ENCODE measurements around the gene HBE1.
"Not testable (repeated sequence)": the region's sequence is repeated elsewhere in the genome, so short reads cannot be mapped to it uniquely, and the experiment has no call there.

HBE1 gene

DNA sequence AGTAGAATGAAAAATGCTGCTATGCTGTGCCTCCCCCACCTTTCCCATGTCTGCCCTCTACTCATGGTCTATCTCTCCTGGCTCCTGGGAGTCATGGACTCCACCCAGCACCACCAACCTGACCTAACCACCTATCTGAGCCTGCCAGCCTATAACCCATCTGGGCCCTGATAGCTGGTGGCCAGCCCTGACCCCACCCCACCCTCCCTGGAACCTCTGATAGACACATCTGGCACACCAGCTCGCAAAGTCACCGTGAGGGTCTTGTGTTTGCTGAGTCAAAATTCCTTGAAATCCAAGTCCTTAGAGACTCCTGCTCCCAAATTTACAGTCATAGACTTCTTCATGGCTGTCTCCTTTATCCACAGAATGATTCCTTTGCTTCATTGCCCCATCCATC lies 14.9 kb upstream of the HBE1 start:
- DNase-seq, result no peak

DNA sequence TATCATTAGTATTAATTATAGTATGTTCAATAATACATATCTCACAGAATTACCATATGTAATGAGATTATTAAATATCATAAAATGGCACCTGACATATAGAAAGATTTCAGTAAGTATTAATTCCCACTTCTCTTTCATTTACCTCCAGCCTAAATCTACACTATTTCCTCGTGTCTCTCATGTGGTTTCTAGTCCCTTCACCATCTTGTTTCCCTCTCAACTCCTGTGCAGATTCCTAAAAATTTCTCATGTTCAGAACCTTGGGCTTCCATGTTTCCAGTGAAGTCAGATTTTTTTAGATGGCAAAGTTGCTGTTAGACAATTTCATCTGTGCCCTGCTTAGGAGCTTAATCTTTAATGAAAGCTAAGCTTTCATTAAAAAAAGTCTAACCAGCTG lies 14.1 kb upstream of the HBE1 start:
- DNase-seq, result no peak

DNA sequence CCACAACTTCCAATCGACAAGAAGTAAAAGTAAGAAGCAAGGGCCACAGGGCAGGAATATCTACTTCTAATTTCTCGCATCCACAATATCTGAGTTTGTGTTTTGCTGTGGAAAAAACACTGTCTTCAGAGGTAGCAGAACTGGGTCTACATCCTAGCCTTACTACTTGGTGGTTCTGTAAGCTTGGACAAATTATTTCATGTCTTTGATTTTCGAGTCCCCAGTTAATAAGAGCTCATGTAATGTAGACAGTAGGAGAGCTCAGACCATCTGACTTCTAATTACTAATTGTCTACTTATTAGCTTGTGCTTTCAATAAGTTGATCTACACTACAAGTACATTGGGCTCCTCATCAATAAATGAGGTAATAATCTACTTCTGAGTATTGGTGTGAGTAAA lies 13.3 kb upstream of the HBE1 start:
- DNase-seq, result no peak

DNA sequence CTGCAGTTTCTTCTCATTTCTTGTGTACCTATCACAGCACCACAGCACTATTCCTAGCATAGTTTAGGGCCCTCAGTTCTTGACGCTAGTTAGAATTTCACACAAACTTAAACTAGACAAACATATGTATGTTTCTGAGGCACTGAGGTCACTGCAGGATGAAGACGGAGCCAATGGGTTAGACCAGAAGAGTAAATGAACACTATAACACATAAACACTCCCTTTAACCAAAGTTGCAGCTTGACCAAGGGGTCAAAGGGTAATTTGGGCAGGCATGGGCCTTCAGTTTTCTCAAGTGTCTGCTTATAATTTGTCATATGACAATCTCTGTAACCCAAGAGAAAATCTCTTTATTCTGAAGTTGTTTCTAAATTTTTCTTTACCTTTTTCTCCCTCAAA lies 12.9 kb upstream of the HBE1 start:
- no peak for DNase-seq

DNA sequence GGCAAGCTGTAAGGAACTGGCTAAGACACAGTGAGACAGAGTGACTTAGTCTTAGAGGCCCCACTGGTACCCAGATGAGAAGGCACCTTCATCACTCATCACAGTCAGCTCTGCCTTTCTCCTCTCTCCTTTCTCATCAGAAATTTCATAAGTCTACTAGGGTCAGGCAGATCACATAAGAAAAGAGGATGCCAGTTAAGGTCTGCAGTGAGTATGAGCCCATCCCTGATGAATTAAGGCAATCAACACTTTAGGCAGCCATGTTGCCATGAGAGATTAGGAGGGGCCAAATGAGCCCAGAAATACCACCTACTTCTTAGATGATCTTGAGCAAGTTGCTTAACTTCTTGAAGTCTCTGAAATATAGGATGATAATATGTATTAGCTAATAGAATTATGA lies 11.9 kb upstream of the HBE1 start:
- DNase-seq, result no peak

DNA sequence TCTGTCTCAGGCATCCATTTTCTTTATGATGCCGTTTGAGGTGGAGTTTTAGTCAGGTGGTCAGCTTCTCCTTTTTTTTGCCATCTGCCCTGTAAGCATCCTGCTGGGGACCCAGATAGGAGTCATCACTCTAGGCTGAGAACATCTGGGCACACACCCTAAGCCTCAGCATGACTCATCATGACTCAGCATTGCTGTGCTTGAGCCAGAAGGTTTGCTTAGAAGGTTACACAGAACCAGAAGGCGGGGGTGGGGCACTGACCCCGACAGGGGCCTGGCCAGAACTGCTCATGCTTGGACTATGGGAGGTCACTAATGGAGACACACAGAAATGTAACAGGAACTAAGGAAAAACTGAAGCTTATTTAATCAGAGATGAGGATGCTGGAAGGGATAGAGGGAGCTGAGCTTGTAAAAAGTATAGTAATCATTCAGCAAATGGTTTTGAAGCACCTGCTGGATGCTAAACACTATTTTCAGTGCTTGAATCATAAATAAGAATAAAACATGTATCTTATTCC lies 10.9 kb upstream of the HBE1 start:
- peak; percentile 99 for DNase-seq

DNA sequence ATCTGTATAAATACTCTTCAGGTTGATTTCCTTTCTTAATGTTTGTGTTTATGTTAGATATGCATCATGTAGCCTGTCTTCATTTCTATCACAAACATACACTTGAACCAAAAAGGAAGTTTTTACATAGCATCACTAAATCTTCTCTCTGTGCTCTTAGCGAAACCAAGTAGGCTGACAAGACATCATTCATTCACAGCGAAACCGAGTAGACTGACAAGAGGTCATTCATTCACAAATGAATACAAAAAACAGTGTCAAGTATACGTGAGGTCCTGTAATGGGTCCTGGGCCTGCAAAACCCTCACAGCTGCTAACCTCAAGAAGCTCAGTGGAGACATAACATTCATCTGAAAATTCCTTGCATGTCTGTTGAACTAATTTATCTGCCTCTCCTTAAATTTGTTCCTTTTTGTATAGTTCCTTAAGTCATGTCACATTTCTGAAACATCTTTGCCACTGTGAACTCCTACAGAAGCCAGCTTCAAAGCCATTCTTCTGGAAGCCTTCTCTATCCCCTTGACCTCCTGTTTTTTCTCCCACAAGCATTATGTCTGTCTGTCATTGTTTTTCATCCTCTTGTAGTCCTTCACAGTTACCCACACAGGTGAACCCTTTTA lies 9.8 kb upstream of the HBE1 start:
- DNase-seq, result no peak

DNA sequence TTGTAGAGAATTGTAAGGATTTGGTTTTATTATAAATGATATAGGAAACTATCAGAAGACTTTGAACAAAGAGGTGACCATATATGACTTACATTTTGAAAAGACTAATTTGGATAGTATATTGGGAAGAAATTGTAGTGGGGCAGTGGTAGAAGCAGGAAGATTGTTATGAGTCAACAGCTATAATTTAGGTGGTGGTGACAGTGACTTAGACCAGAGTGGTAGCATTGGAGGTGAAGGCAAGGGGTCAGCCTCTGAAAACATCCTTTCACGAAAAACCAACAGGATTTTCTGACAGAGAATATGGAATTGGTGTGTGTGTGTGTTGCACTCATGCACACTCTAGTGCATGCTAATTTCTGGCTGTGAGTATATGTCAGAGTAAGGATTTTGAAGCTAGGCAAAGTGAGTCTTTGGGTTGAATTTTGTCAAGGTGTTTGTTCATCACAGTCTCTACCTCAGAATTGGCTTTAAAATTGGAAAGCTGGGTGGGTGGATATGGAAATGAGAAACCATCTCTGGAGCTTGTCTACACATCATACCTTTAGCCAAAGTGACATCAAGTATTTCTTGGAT lies 8.2 kb upstream of the HBE1 start:
- DNase-seq, result no peak

DNA sequence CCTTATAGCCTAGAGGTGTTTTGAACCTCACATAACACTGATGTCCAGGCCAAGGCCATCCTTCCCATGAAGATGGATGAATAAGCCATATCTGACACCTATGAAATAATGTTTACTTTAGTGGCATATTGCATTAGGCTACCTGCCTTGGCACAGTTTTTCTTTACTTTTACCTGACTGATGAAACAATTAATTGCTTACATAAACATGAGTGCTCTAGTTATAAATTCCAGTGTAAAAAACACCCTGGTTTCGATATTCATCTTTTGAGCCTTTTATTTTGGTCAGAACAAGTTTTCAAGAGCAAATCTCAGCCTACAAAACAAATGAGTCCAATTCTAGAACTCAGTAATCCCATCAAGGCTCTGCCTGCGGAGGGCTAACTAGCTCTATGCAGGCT lies 7.0 kb upstream of the HBE1 start:
- no peak for DNase-seq

DNA sequence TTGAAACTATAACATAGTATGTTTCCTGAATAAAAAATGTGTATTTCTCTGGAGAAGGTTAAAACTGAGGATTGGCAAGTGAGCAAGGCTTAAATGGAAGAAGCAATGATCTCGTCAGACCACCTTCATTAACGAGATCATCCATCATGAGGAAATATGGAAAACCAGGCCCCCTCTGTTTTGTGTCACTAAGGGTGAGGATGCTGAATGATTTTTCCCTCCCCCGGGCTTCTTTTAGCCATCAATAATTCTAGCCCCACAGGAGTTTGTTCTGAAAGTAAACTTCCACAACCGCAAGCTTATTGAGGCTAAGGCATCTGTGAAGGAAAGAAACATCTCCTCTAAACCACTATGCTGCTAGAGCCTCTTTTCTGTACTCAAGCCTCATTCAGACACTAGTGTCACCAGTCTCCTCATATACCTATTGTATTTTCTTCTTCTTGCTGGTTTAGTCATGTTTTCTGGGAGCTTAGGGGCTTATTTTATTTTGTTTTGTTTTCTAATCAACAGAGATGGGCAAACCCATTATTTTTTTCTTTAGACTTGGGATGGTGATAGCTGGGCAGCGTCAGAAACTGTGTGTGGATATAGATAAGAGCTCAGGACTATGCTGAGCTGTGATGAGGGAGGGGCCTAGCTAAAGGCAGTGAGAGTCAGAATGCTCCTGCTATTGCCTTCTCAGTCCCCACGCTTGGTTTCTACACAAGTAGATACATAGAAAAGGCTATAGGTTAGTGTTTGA lies 5.8 kb upstream of the HBE1 start:
- no peak for DNase-seq

DNA sequence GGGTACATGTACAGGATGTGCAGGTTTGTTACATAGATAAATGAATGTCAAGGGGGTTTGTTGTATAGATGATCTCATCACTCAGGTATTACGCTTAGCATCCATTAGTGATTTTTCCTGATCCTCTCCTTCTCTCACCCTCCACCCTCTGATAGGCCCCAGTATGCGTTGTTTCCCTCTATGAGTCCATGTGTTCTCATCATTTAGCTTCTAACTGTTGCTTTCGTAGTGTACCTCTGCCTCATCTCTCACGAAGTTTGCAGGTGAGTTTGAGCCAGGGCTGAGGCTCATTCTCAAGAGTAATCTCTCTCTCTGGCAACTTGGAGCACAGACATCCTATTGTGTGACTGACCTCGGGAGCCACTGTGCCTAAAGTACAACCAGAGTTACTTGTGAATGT lies 4.7 kb upstream of the HBE1 start:
- DNase-seq, result no peak

DNA sequence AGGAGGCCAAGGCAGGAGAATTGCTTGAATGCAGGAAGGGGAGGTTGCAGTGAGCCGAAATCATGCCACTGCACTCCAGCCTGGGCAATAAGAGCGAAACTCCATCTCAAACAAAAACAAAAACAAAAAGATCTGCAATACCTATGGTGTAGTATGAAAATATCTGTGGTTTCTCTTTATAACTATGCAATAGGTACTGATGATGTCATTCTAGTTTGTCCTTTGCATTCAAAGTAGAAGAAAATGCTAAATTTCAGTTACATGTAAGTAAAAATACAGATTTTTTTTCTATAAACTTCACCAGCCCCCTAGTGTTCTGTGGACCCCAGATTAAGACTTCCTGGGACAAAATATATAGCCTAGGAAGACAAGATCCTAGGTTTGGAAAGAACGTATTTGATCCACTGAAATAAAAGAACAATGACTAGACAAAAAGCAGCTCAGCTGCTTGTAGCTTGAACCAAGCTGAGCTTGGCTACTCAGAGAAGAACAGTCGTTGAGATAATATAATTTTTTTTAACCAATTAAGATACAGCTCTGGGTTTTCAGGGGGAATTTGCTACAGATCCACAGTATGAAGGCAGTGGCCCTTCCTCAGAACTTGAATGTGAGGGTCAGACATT lies 2.8 kb upstream of the HBE1 start:
- DNase-seq, result no peak

DNA sequence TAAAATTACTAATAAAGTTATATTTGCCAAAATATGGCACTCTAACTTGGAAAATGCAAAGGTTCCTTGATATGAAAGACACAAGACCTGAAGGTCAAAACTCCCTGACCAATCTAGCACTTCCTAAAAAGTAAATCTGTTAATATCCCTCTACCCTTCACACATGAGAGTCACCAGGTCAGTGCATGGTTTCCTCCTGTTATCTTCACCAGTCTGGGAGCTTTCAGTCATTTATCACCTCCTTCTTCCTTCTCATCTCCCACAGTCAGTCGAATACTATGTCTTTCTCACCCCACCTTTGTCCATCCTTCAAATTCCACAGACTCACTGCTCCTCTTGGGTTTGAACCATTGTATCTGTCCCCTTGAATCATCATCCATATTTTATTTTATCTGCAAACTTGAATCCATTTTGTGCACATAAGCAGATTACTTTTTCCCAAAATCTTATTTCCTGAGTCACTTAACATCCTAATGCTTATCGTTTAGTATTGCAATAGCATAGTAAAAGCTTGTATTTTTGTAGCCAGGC lies 2.6 kb downstream of the HBE1 start:
- no peak for DNase-seq

DNA sequence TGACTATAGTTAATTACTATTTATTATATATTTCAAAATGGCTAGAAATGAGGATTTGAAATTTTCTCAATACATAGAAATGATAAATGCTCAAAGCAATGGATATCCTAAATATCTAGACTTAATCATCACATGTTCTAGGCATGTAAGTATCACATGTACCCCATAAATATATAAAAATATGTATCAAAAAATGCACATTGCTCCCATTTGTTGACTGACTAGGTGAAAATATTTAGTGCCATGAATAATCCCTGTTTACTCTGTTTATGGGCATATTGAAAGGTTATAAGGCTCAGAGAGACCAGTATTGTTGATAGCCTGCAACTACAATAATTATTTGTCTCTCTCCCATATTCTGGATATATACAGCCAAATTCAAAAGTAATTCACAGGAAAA lies 3.1 kb downstream of the HBE1 start:
- no peak for DNase-seq

DNA sequence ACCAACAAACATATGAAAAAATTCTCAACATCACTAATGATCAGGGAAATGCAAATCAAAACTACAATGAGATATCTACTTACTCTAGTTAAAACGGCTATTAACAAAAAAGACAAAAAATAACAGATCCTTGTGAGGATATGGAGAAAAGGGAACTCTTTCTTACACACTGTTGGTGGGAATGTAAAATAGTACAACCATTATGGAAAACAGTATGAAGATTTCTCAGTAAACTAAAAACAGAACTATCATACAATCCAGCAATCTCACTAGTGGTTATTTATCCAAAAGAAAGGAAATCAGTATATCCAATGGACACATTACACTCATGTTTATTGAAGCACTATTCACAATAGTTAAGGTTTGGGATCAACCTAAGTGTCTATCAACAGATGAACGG lies 3.9 kb downstream of the HBE1 start:
- DNase-seq, result no peak

DNA sequence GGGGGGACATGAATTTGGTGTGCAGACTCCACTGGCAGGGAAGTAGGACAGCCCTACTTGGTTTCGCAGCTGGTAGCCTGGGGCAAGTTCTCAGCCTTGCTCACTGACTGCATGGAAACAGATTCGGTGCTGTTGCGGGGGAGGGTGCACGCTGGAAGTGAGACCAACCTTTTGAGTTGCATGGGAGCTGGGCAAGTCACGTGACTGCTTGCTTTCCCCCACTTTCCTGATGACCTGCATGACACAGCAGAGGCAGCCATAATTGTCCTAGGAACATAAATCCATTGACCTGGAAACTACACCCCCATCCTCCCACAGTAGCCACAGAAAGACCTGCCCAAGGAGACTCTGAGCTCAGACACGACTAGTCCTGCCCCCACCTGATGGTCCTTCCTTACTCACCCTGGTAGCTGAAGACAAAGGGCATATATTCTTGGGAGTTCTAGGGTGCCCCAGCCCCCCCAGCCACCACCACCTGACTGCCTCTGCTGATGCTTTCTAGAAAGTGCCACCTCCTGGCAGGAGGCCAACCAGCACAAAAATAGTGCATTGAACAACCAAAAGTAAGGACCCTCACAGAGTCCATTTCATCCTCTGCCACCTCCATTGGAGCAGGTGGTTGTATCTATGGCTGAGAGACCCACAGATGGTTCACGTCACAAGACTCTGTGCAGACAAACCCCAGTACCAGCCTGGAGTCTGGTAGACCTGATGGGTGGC lies 11.0 kb downstream of the HBE1 start:
- no peak for DNase-seq

DNA sequence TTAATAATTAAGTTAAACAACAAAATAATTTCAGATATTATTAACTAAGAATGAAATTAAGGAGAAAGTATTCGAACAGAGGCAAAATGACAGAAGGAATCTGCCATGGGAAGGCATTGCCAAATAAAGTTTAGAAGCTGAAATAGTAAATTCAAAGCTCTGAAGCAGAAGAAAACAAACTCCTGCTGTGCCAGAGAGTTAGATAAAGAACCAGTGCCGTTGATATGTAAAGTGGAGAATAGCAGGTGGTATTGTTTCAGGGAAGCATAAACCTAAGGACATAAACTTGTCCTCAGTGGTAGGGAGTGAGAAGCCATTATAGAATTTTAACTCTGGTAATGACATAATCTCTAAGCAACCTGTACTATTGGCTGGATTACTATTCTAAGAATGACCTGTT lies 12.4 kb downstream of the HBE1 start:
- no peak for DNase-seq

DNA sequence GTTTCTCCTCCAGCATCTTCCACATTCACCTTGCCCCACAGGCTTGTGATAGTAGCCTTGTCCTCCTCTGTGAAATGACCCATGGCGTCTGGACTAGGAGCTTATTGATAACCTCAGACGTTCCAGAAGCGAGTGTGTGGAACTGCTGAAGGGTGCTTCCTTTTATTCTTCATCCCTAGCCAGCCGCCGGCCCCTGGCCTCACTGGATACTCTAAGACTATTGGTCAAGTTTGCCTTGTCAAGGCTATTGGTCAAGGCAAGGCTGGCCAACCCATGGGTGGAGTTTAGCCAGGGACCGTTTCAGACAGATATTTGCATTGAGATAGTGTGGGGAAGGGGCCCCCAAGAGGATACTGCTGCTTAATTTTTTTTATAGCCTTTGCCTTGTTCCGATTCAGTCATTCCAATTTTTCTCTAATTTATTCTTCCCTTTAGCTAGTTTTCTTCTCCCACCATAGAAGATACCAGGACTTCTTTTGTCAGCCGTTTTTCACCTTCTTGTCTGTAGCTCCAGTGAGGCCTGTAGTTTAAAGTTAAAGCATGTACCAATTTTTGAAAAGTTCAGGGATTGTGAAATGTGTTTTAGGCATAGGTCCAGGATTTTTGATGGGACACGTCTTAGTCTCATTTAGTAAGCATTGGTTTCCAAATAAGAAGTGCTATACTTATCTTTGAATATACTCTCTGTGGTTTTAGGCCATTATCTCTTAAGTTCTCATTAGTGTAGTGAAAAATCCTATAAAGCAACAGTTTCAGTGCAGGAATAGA lies 14.9 kb downstream of the HBE1 start, which contains the start of gene HBG2:
HBG2 (minus strand) TSS at position 136 of the 768 bp plus-strand sequence; CDS start at position 83, 53 bp downstream.
- DNase-seq, result not testable (repeated sequence)

DNA sequence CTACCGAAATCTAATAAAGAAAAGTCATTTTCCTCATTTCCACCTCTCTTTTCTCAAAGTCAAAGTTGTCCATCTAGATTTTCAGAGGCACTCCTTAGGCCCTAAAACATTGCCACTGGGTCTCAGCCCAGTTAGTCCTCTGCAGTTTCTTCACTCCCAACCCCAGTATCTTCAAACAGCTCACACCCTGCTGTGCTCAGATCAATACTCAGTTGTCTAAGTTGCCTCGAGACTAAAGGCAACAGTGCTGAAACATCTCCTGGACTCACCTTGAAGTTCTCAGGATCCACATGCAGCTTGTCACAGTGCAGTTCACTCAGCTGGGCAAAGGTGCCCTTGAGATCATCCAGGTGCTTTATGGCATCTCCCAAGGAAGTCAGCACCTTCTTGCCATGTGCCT lies 15.7 kb downstream of the HBE1 start:
- not testable (repeated sequence) for DNase-seq

DNA sequence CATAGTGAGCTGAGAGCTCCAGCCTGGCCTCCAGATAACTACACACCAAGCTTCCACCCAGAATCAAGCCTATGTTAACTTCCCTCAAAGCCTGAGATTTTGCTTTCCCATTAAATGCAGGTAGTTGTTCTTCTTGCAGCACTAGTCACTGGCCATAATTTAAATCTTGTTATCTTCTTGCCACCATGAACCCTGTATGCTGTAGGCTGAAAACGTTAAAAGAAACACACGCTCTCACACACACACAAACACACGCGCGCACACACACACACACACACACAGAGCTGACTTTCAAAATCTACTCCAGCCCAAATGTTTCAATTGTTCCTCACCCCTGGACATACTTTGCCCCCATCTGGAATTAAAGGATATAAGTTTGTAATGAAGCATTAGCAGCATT lies 16.3 kb downstream of the HBE1 start:
- DNase-seq, result not testable (repeated sequence)

DNA sequence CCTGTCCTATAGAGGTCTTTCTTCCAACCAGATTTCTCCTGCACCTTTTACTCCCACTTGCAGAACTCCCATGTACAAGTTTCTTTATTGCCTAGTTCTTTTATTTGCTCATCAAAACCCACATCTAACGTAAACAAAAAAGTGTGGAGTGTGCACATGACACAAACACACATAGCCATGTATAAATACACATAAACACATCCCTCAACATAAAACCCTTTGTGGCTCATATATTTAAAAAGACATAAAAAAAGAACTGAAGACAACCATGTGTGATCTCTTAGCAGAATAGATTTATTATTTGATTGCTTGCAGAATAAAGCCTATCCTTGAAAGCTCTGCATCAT lies 16.9 kb downstream of the HBE1 start:
- DNase-seq, result no peak
